PC-9 (cell line): ENCODE results near the gene MGRN1.

Experiments
- CTCF ChIP-seq: fragments of 200-600 bp; sonication (generic); conservative IDR thresholded peaks from 2 replicates; pipeline ENCODE4 v1.6.1; 2017; ENCODE audit warnings: mixed run types, antibody characterized with exemption, mild to moderate bottlenecking, moderate library complexity
- EZH2 ChIP-seq: fragments of 200-600 bp; sonication (generic); IDR thresholded peaks from 2 replicates; pipeline ENCODE4 v1.8.0; 2017; ENCODE audit warnings: antibody characterized with exemption, low read depth

- TF ChIP-seq CTCF = no peak
- TF ChIP-seq EZH2 = no peak
Measured at GRCh38 chr16:4723071-4723767, 98.6 kb downstream of the MGRN1 start.
